OCI-LY3 (cell line): Measurements from ENCODE around the gene GLIS1.

ENCODE experiments used
- H2AFZ ChIP-seq: fragments of 200-600, 300-600 bp; shearing (Covaris generic); 2 replicates; pipeline ENCODE4 v1.6.0; 2014; ENCODE audit warnings: antibody characterized with exemption, low read depth, low read length
- H3K27ac ChIP-seq: fragments of 200-600, 300-600 bp; sonication (generic); 2 replicates; pipeline ENCODE4 v1.5.1; 2014; ENCODE audit warnings: mild to moderate bottlenecking, low read length, moderate library complexity, mixed read lengths
- H3K27me3 ChIP-seq: fragments of 200-600, 300-600 bp; sonication (generic); 2 replicates; pipeline ENCODE4 v1.6.1; 2014; ENCODE audit warnings: low read depth, low read length, mixed read lengths
- H3K36me3 ChIP-seq: fragments of 200-600, 300-600 bp; sonication (generic); replicated peaks from 2 replicates; pipeline ENCODE3; 2014; ENCODE audit warnings: low read depth, low read length, mixed read lengths
- H3K4me1 ChIP-seq: fragments of 300-600, 200-600 bp; sonication (generic); 2 replicates; pipeline ENCODE4 v1.6.1; 2014; ENCODE audit warnings: low read length, mixed read lengths
- H3K4me2 ChIP-seq: fragments of 200-600, 300-600 bp; sonication (generic); 2 replicates; pipeline ENCODE4 v1.6.1; 2014; ENCODE audit warnings: low read length, mixed read lengths
- H3K4me3 ChIP-seq: fragments of 300-600, 200-600 bp; sonication (generic); 2 replicates; pipeline ENCODE4 v1.5.1; 2014; ENCODE audit warnings: antibody characterized with exemption, mild to moderate bottlenecking, low read length, moderate library complexity
- H3K79me2 ChIP-seq: fragments of 300-600, 200-600 bp; shearing (Covaris generic); 2 replicates; pipeline ENCODE4 v1.6.1; 2014; ENCODE audit warnings: mild to moderate bottlenecking, low read length, mixed read lengths
- H3K9ac ChIP-seq: fragments of 300-600, 200-600 bp; shearing (Covaris generic); 2 replicates; pipeline ENCODE4 v1.6.0; 2014; ENCODE audit warnings: mild to moderate bottlenecking, low read length, moderate library complexity
- H3K9me3 ChIP-seq: fragments of 200-600, 300-600 bp; shearing (Covaris generic); 2 replicates; pipeline ENCODE4 v1.6.1; 2014; ENCODE audit warnings: low read length, mixed read lengths; ENCODE audit not compliant: insufficient read depth
- H4K20me1 ChIP-seq: fragments of 200-600, 300-600 bp; sonication (generic); 2 replicates; pipeline ENCODE4 v1.6.1; 2016; ENCODE audit warnings: low read length, mixed read lengths; ENCODE audit not compliant: insufficient read depth
- CTCF ChIP-seq: fragments of 200-600, 300-600 bp; sonication (generic); IDR thresholded peaks from 2 replicates; pipeline ENCODE4 v1.5.1; 2014; ENCODE audit warnings: antibody characterized with exemption, low read length, low read depth
- EZH2phosphoT487 ChIP-seq: fragments of 200-600 bp; shearing (Covaris generic); IDR thresholded peaks from 2 replicates; pipeline ENCODE4 v1.6.1; 2018; ENCODE audit warnings: antibody characterized with exemption, mixed run types, low read depth

GLIS1 gene

GRCh38 chr1:53625049-53625448 lies 113.9 kb downstream of the GLIS1 start:
- Histone ChIP-seq H3K4me3 (no peak overlapping the region), H3K79me2 (no peaks in the 10 kb centered on the region), H3K4me2 (no peak overlapping the region), H2AFZ (no peak overlapping the region), H3K27ac (no peak overlapping the region), H3K36me3 (no peaks in the 10 kb centered on the region), H3K4me1 (no peaks in the 10 kb centered on the region), H3K9ac (no peak overlapping the region), H4K20me1 (no peaks in the 10 kb centered on the region), H3K27me3 (no peaks in the 10 kb centered on the region), H3K9me3 (no peaks in the 10 kb centered on the region)
- TF ChIP-seq CTCF: no peak
- no peak for TF ChIP-seq EZH2phosphoT487

DNA sequence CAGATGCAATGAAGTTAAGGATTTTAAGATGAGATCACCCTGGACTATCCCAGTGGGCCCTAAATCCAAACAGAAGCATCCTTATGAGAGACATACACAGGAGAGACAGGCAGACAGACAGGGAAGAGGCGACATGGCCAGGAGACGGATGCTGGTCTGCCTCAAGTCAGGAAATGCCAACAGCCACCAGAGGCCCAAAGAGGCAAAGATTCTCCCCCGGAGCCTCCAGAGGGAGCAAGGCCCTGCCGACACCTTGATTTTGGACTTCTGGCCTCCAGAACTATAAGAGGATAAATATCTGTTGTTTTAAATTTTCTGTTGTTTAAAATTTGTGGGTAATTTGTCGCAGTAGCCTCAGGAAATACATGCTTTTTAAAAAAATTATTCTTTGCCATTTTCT lies 116.4 kb downstream of the GLIS1 start:
- no peaks in the 10 kb centered on the region for H3K27me3 ChIP-seq
- no peak overlapping the region for H3K4me3 ChIP-seq
- no peak overlapping the region for H2AFZ ChIP-seq
- no peaks in the 10 kb centered on the region for H3K79me2 ChIP-seq
- no peaks in the 10 kb centered on the region for H3K36me3 ChIP-seq
- H4K20me1 ChIP-seq: no peaks in the 10 kb centered on the region
- H3K27ac ChIP-seq: no peak overlapping the region
- no peak overlapping the region for H3K4me2 ChIP-seq
- H3K9ac ChIP-seq: no peak overlapping the region
- H3K9me3 ChIP-seq: no peaks in the 10 kb centered on the region
- no peak for TF ChIP-seq EZH2phosphoT487
- TF ChIP-seq CTCF: no peak
- H3K4me1 ChIP-seq: peaks cover 11% of the 10 kb centered on the region

DNA sequence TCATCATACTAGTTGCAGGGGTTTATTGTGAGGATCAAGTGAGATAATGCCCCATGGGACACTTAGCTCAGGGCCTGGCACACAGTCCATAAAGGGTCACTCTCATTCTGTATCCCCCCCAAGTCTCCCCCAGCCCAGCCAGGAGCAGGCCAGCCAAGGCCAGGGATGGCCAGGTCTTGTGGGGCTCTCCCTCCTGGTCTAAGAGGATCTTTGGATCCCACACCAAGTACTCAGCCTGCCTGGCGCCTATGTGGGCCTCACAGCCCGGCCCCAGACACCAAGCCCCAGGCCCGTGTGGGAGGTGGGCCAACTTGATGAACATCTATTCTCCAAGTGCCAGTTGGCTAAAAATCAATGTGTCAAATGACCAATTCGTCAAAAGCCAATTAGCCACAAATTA lies 117.8 kb downstream of the GLIS1 start:
- Histone ChIP-seq H3K9ac (no peak overlapping the region), H3K36me3 (no peaks in the 10 kb centered on the region), H4K20me1 (no peaks in the 10 kb centered on the region), H3K27me3 (no peaks in the 10 kb centered on the region), H3K4me1 (peaks cover 11% of the 10 kb centered on the region), H3K4me3 (no peak overlapping the region), H3K9me3 (no peaks in the 10 kb centered on the region), H3K4me2 (no peak overlapping the region), H3K79me2 (no peaks in the 10 kb centered on the region), H3K27ac (no peak overlapping the region), H2AFZ (no peak overlapping the region)
- no peak for TF ChIP-seq EZH2phosphoT487

DNA sequence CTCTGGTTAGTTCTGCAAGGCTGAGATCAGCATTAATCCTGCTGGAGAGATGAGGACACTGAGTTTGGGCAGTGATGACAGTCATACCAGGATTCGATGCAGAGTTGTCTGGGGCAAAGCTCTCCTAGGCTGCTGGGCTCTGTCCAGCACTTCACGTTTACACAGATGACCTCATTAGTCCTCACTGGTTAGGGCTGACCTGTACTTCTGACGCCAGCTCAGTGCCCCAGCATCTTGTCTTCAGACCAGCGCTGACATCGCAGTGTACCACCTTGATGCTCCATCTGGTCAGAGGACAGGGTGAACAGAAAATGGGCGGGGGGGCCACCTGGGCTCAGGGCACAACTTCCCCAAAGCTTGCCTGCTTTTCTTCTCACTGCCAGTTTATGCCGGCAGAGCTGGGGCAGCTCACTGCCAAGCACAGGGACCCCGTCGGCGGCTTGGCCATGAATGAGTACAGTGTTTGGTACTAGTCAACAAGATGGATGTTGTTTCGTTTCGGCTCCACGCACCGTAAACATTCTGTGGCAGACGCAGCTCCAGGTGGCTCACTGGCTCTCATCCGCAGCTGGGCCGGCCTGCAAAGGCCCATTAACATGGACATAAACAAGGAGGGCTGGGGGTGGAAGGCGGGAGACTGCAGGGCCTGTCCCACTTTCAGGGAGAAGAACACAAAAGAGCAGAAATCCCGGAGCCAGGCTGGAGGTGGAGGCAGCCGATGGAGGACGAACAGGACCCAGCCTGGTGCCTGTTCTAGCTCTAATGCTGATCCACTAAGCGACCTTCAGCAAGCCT lies 118.7 kb downstream of the GLIS1 start:
- H3K4me3 ChIP-seq: no peak overlapping the region
- H4K20me1 ChIP-seq: no peaks in the 10 kb centered on the region
- H3K4me2 ChIP-seq: no peak overlapping the region
- H3K79me2 ChIP-seq: no peaks in the 10 kb centered on the region
- H3K27me3 ChIP-seq: no peaks in the 10 kb centered on the region
- peaks cover 11% of the 10 kb centered on the region for H3K4me1 ChIP-seq
- no peaks in the 10 kb centered on the region for H3K36me3 ChIP-seq
- H3K9ac ChIP-seq: no peak overlapping the region
- H3K27ac ChIP-seq: no peak overlapping the region
- no peak overlapping the region for H2AFZ ChIP-seq
- TF ChIP-seq CTCF: no peak
- TF ChIP-seq EZH2phosphoT487: no peak
- no peaks in the 10 kb centered on the region for H3K9me3 ChIP-seq
